Stomach (tissue), 9 donors: ENCODE results near the gene MOGAT2. TPM values are rescaled to one million over a fixed set of nuclear protein-coding genes. Genes with fewer than 3 reads are reported as not detected.
"Not testable (repeated sequence)": the region's sequence is repeated elsewhere in the genome, so short reads cannot be mapped to it uniquely, and the experiment has no call there.

Experiments
- DNase-seq, 2 donors: peaks; one replicate each; pipeline versions ENCODE4 v3.0.0 to v3.0.0-alpha.2; 2013 to 2019
- H3K27ac ChIP-seq, 5 donors: fragments of 200-600 bp in 4 of 5; sonication (generic) in 4 of 5; one replicate each; pipeline ENCODE4 v1.5.1; 2013 to 2019; ENCODE audit warnings: mild to moderate bottlenecking in 1 of 5, moderate library complexity in 1 of 5
- H3K27me3 ChIP-seq, 3 donors: fragments of 200-600 bp; sonication (generic); one replicate each; pipeline ENCODE4 v1.5.1; 2017 to 2019; ENCODE audit warnings: mixed run types in 1 of 3
- H3K36me3 ChIP-seq, 4 donors: fragments of 200-600 bp; sonication (generic); 1 replicate in 3 of 4; 2 replicates in 1 of 4; pipeline ENCODE4 v1.5.1; 2016 to 2019
- H3K4me1 ChIP-seq, 4 donors: fragments of 200-600 bp; sonication (generic); one replicate each; pipeline ENCODE4 v1.5.1; 2016 to 2019
- H3K4me3 ChIP-seq, 4 donors: fragments of 200-600 bp; sonication (generic) in 3 of 4; one replicate each; pipeline ENCODE4 v1.5.1; 2016 to 2019; ENCODE audit warnings: mild to moderate bottlenecking in 1 of 4
- H3K9me3 ChIP-seq, 4 donors: fragments of 200-600 bp; sonication (generic); one replicate each; pipeline ENCODE4 v1.5.1; 2016 to 2019
- CTCF ChIP-seq, 7 experiments: fragments of 450-650 bp in 4 of 7; fragments of 200-600 bp in 3 of 7; sonication (generic) in 3 of 7; IDR thresholded peaks; one replicate each; pipeline ENCODE4 v1.5.1; 2016 to 2019; ENCODE audit warnings: antibody characterized with exemption in 7 of 7, control low read depth in 2 of 7, mild to moderate bottlenecking in 1 of 7
- EP300 ChIP-seq: sonication (generic); formaldehyde crosslinking; IDR thresholded peaks from one replicate; pipeline ENCODE4 v1.6.1; 2017; ENCODE audit warnings: antibody characterized with exemption
- POLR2A ChIP-seq, 4 donors: fragments of 450-650 bp; IDR thresholded peaks; one replicate each; pipeline ENCODE4 v1.6.1; 2016; ENCODE audit warnings: antibody characterized with exemption in 4 of 4, control low read depth in 2 of 4, mild to moderate bottlenecking in 1 of 4, moderate library complexity in 1 of 4
- POLR2AphosphoS5 ChIP-seq, 3 donors: sonication (generic); formaldehyde crosslinking; IDR thresholded peaks; one replicate each; pipeline ENCODE4 v1.6.1; 2016; ENCODE audit warnings: antibody characterized with exemption in 3 of 3
- WGBS, 5 donors: extraction: QIAGEN DNeasy Blood & Tissue Kit in 3 of 5; methylation state at CpG; one replicate each; pipeline versions ENCODE4 v1.1.5 to v1.1.7; 2013 to 2018; 5-methylcytosine and 5-hydroxymethylcytosine counted together
- intact Hi-C: fragments of 100-400 bp; cut with DNase I; formaldehyde crosslinking; loops from one replicate; pipeline ENCODE4 v1.15.1; 2023; ENCODE audit warnings: low total_unique reads
- polyA plus RNA-seq, 3 donors: library from polyadenylated mRNA; stranded (reverse); fragments of 200-250 nt; gene quantifications; one replicate each; pipeline ENCODE4 v1.2.3, GENCODE V29; 2013
- total RNA-seq, 5 donors: library from RNA; depleted of rRNA; stranded (reverse); fragments of >200 nt; gene quantifications; one replicate each; pipeline versions ENCODE4 v1.1.0 to v1.2.3, GENCODE V29; 2014 to 2016
- donor health status: healthy with polysubstance abuse.
- donor health status: Bipolar disorder and iron deficiency.
- donor health status: healthy.

MOGAT2 gene
- total and polyA plus RNA-seq, 8 donors, result 0.62 to 51.9 (median 1.3) TPM; not detected in 3

- WGBS, 5 donors, result 55 to 62% (median 58%) methylated on average over 4 to 9 of the region's 9 CpGs
These were observed 26.3 kb downstream of the MOGAT2 start for GRCh38 chr11:75743711-75744563.

GRCh38 chr11:75745807-75746206 is 28.2 kb downstream of the MOGAT2 start:
- Histone ChIP-seq H3K27ac (no peak overlapping the region), H3K27me3 (no peaks in the 10 kb centered on the region), H3K4me1 (no peaks in the 10 kb centered on the region), H3K4me3 (no peak overlapping the region), H3K36me3 (no peaks in the 10 kb centered on the region), H3K9me3 (no peaks in the 10 kb centered on the region)
- intact Hi-C loops, result no loop called here
- DNase-seq, result no peak
- no peak for TF ChIP-seq POLR2AphosphoS5 (IDR thresholded peaks at IDR 0.05)
- TF ChIP-seq CTCF (IDR thresholded peaks at IDR 0.05), result no peak
- TF ChIP-seq EP300, result no peak
- no peak for TF ChIP-seq POLR2A (IDR thresholded peaks at IDR 0.05)
- WGBS, 5 donors, result 69 to 88% (median 86%) methylated on average over 5 of the region's 5 CpGs

More at GRCh38 chr11:75743711-75744563, 26.3 kb downstream of the MOGAT2 start:
- Histone ChIP-seq H3K27me3 (no peaks in the 10 kb centered on the region), H3K4me1 (no peaks in the 10 kb centered on the region), H3K4me3 (no peak overlapping the region), H3K9me3 (no peaks in the 10 kb centered on the region), H3K36me3 (no peaks in the 10 kb centered on the region), H3K27ac (no peak overlapping the region)
- no peak for DNase-seq
- intact Hi-C loops, result no loop called here
- no peak for TF ChIP-seq EP300
- TF ChIP-seq POLR2AphosphoS5 (IDR thresholded peaks at IDR 0.05), result no peak
- no peak for TF ChIP-seq POLR2A (IDR thresholded peaks at IDR 0.05)
- no peak for TF ChIP-seq CTCF (IDR thresholded peaks at IDR 0.05)

- H3K9me3 ChIP-seq, intact Hi-C loops, H3K27me3 ChIP-seq, H3K27ac ChIP-seq, DNase-seq, H3K4me3 ChIP-seq, H3K4me1 ChIP-seq, H3K36me3 ChIP-seq: not testable (repeated sequence)
- WGBS, 5 donors, result 40 to 63% (median 45%) methylated on average over 12 to 20 of the region's 26 CpGs
These were observed 31.2 kb downstream of the MOGAT2 start for GRCh38 chr11:75748729-75749273.

- H3K27ac ChIP-seq, H3K9me3 ChIP-seq, intact Hi-C loops, DNase-seq, H3K4me3 ChIP-seq, H3K27me3 ChIP-seq, H3K4me1 ChIP-seq, H3K36me3 ChIP-seq: not testable (repeated sequence)
These were observed 37.3 kb downstream of the MOGAT2 start for GRCh38 chr11:75754933-75755332.

- no peaks in the 10 kb centered on the region for H3K9me3 ChIP-seq
- 67 to 87% (median 82%) methylated on average over 2 of the region's 2 CpGs for WGBS, 5 donors
- intact Hi-C loops, result no loop called here
- H3K27ac ChIP-seq, result no peak overlapping the region
- no peak overlapping the region for H3K4me3 ChIP-seq
- H3K4me1 ChIP-seq, result no peaks in the 10 kb centered on the region
- H3K27me3 ChIP-seq, result no peaks in the 10 kb centered on the region
- no peaks in the 10 kb centered on the region for H3K36me3 ChIP-seq
- no peak for DNase-seq
- TF ChIP-seq EP300, result no peak
- no peak for TF ChIP-seq POLR2AphosphoS5 (IDR thresholded peaks at IDR 0.05)
- no peak for TF ChIP-seq POLR2A (IDR thresholded peaks at IDR 0.05)
- TF ChIP-seq CTCF (IDR thresholded peaks at IDR 0.05), result no peak
These were observed 40.0 kb downstream of the MOGAT2 start for GRCh38 chr11:75757651-75758050.
